HG03196 (cell line): ENCODE results near the gene LMNB1.
"Not testable (repeated sequence)": the region's sequence is repeated elsewhere in the genome, so short reads cannot be mapped to it uniquely, and the experiment has no call there.

ENCODE experiments used
- ATAC-seq: cut with Tn5 transposase; IDR thresholded peaks from one replicate; pipeline ENCODE4 v1.9.1; 2021; ENCODE audit not compliant: unreplicated experiment

LMNB1 gene

DNA sequence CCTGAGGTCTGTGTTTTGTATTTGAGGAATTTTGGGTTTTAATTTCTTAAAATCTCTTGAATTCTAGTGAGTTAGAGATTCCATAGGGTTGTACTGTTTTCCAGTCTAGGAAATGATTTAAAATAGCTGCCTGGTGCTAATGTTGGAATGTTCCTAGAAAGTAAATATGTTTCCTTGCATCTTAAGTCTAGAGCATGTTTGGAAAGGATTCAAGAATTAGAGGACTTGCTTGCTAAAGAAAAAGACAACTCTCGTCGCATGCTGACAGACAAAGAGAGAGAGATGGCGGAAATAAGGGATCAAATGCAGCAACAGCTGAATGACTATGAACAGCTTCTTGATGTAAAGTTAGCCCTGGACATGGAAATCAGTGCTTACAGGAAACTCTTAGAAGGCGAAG is 41.8 kb downstream of the LMNB1 start:
- ATAC-seq = no peak

DNA sequence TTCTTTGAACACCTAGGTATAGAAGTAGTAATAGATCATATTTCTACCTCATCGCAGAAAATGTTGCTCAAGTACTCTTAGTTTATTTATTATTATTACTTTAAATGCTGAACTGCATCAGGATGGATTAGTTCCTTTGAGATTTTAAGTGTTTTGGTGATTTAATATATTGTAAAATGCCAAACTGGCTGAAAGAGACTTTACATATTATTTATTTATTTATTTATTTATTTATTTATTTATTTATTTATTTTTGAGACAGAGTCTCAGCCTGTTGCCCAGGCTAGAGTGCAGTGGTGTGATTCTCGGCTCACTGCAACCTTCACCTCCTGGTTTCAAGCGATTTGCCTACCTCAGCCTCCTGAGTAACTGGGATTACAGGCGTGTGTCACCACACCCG is 42.3 kb downstream of the LMNB1 start:
- no peak for ATAC-seq

DNA sequence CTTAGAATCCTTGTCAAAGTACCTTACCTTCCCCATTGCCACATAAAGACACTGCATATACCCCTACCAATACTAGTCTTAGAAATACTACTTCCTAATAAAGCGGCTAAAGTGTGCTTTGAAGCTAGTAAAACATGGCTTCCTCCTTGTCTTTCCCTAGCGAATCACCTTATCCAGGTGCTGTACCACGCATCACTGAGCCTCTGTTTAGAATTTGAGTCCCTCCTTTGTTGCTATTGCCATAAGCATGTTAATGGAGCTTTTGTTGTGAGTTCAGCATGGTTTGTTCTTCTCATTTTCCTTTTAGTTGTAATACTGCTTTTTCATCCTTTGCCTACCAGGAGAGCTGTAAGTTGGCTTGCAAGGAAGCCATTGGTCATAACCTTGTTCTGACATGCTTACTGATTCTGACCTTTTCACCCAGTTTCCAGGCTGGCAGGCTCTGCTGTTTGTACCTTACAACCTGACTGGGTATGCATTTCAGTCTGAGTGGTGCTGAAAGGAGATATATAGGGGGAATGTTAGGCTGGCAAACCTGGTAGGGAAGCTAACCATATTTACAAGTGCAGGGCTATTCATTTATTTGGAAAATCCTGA is 49.8 kb downstream of the LMNB1 start:
- no peak for ATAC-seq

DNA sequence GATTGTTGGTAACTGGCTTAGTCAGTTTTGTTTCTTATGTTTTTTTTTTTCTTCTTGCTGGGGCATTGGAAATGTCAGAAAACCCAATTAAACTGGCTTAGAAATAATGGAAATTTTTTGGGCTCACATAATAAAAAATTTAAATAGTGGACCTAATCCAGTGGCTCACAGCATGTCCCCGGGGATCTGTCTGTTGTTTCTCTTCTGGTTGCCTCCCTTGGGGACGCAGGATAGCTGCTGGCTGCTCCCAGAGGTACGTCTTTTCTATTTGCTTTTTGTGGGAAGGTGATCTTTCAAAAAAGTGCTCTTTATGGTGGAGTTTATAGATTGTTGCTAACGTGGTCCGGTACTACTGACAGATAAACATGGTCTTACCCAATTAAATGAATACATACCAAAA is 52.2 kb downstream of the LMNB1 start:
- ATAC-seq = no peak

DNA sequence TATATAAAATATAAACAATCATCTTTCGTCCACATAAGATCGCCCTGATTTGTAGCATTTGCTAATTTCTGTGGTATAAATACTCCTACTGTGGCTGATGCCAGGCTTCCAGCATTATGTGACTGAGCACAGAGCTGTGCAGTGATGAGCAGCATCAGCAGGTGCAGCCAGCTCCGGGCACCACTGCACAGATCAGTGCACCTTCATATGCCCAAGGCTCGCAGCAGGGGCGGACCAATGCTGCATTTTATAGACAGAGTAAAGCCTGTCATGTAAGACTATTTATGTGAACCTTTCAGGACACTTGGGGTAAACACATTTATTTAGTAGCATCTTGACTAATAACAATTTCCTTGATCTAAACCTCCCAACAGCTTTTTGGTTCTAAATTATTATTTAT is 53.1 kb downstream of the LMNB1 start:
- no peak for ATAC-seq

DNA sequence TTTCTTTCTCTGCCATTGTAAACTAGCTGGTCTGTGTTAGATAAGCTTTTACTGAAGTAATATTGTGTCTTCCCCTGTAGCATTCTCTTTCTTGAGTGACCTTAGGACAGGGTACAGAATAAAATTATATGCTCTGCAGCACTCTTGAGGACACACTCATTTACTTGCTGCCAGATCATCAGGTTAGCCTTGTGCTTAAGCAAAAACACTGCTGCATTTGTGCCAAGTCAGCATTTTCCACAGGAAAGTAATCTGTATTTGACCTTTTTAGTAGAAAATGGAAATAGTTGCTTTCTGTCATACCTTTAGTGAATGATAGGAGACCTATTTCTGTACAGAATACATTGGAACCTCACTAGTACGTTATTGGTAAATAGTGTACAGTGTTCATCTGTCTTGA is 54.2 kb downstream of the LMNB1 start:
- ATAC-seq = no peak

DNA sequence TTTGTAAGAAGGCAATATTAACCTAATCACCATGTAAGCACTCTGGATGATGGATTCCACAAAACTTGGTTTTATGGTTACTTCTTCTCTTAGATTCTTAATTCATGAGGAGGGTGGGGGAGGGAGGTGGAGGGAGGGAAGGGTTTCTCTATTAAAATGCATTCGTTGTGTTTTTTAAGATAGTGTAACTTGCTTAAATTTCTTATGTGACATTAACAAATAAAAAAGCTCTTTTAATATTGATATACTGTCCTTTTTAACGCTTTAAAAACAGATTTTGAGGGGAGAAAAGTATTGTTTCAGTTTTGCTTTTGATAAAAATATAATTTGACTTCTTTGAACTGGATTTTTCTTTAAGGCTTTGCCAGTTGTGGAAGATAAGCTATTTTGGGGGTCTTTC is 59.8 kb downstream of the LMNB1 start:
- ATAC-seq = no peak

DNA sequence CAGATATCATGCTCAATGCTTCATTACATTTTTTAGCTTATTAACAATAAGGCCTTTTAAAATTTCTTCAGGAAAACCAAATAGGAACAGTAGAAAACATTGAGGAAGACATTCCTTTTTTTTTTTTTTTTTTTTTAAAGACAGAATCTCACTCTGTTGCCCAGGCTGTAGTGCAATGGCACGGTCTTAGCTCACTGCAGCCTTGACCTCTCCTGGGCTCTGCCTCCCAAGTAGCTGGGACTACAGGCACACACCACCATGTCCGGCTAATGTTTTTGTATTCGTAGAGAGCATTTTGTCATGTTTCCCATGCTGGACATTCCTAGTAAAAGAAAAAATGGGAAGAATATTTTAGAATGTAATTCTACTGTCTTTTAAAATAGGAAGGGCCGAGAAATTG is 60.3 kb downstream of the LMNB1 start:
- no peak for ATAC-seq

DNA sequence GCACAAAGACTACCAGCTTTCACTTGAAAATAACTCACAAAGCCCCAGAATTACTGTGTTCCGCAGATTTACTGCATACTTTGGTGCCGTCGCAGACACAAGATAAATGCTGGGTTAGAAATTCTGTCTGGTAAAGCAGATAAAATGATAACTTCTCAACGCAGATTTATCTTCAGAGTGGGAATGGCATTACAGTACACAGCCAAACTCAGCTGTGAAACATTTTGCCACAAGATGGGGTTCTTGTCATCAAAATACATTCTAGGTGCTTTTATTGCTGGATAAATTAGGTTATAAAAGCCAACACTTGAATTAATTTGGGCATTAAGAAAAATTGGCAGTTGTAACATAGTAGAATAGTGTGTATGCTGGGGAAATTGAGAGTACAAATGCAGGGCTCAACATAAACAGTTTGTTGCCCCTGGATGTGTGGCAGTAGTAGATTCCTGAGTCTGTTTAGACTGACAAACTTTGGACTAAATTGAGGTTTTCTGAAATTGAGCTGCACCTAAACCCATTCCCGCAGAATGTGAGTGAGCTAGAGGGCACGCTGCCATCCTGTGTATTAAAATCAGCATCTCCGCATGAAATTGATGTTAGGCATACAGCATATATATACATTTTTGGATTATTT is 61.1 kb downstream of the LMNB1 start:
- ATAC-seq = no peak

DNA sequence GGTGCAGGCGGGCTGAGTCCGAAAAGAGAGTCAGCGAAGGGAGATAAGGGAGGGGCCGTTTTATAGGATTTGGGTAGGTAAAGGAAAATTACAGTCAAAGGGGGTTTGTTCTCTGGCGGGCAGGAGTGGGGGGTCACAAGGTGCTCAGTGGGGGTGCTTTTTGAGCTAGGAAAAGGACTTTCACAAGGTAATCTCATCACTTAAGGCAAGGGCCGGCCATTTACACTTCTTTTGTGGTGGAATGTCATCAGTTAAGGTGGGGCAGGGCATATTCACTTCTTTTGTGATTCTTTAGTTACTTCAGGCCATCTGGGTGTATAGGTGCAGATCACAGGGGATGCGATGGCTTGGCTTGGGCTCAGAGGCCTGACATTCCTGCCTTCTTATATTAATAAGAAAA is 62.5 kb downstream of the LMNB1 start:
- ATAC-seq = not testable (repeated sequence)

DNA sequence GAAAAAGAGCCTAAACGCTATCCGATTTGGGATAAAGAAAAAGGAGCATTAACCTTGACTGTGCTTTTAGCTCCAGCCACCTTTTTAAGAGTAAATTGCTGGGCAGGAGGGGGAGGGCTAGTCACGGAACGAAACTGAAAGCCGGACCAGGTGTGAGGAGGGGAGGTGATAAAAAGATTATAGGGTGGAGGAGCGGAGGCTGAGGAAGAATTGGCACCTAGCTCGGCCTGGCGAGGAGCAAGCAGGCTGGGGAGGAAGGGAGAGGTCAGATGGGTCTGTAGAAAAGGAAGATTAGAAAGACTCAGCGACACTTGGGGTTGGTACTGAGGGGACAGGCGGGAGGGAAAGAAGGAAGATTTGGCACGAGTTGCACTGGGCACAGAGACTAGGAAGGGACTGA is 66.4 kb downstream of the LMNB1 start:
- ATAC-seq = not testable (repeated sequence)

DNA sequence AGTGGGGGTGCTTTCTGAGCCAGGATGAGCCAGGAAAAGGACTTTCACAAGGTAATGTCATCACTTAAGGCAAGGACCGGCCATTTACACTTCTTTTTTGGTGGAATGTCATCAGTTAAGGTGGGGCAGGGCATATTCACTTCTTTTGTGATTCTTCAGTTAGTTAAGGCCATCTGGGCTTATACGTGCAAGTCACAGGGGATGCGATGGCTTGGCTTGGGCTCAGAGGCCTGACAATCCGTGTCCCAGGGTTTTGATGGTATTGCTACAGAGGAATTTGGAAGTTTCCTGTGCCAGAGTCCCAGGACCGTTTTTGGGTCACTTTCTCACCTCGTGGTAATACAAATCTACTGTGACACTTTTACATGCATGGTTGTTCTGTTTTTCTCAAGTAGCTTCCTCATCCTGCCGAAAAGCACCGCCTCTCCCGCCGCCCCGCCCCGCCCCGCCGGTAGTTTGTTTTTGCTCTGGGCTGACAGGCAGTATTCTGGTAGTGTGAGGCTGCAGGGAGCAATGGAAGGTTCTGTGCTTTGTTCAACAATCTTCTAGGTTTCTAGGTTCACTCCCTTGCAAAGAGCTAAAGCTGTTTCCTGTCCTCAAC is 68.6 kb downstream of the LMNB1 start:
- ATAC-seq = peak; percentile 60

DNA sequence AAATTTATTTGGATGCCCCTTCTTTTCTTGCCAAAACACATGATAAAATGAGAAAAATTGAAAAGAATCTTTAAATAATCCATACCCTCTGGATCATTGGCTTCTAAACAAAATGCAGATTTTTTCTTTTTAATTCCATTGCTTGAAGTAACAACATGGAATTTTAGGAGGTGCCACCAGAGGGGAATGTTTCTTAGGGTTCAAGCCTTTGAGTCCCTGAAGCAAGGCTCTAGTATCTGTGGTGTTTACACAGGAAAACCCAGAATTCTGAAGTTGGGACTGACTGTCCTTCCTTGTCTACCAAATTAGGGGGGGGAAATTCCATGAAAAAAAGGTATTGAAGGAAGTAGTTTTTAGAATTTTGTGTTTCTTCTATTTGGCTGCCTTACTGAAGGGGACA is 69.4 kb downstream of the LMNB1 start:
- no peak for ATAC-seq

DNA sequence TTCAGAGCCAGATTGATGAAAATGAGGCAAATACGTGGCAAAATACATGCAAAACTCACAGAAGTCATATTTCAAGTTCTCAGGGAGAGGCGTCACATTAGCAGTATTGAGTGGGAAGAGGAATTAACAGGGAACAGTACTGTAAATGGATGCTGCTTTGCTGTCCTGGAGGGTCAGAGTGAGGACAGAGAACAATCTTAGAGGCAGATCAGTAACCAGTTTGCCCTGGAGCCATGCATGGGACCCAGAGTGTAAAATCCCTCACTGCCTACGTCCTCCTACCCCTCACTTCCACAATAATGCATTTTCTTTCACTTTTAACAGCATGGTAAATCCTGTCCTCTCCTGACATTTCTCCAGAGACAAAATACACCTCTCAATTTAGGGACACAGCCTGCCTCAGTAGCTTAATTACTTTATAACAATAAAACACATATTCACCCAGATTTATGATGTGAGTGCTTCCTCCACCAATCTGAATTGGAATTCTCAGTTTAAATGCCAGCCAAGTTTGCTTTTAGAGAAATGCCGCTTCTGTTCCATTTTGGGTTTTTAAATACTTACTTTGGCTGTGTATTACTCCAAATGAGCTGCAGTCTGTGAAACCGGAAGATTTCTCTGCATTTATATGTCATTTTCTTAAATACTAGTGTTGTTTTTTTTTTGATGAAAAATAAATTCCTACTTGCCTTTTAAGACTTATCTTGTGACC is 70.0 kb downstream of the LMNB1 start:
- ATAC-seq = no peak

DNA sequence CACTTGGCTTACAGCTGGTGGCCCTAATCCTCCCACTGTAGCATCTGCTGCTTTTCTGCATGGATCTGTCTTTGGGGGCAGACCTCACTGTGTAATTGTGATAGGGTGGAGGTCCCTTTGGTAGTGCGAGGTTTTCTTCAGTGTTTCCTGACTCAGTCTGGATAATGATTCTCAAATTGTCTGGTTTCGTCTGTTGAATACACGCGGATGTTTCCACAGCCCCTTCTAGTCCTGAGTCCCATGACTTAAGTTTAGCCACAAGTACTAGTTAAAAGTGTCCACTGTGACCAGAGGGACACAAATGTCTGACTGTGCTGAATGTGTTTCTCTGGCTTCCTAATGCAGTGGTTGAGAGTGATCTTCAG is 70.5 kb downstream of the LMNB1 start:
- ATAC-seq = no peak

DNA sequence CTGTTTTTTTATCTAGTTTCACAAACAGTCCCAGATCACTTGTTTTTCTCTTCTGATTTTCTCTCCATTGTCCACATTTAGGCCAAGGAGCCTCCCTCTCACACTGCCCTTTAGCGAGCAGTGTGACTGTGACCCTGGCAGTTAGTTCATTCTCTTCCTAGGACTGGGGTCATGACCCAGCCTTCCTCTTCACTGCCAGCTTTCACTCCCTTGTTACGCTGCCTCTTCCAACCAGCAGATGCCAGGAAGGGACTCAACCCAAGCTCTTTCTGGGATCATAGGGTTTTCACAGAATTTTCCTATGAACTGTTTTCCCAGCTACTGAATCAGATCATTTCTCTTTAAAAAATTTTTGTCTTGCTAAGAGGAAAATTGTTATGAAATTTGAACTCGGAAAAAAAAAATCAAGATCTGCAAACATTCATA is 70.9 kb downstream of the LMNB1 start:
- ATAC-seq = no peak

DNA sequence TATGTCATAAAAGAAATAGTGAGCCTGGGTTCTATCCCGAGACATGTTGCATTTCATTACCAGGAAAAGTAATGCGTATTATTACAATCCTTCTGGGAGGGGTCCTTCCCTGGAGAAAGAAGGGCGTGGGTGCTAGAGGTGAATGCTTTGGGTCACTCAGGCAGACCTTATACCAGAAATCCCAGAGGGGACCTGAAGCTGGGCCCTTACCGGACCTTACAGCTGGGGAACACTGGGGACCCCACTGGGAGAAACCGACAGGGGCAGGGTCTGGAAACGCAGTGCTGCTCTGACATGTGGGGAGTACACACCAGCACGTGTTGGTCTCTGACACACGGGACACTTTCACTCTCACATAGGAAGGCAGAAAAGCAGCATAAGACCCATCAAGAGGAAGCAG is 71.3 kb downstream of the LMNB1 start:
- no peak for ATAC-seq

DNA sequence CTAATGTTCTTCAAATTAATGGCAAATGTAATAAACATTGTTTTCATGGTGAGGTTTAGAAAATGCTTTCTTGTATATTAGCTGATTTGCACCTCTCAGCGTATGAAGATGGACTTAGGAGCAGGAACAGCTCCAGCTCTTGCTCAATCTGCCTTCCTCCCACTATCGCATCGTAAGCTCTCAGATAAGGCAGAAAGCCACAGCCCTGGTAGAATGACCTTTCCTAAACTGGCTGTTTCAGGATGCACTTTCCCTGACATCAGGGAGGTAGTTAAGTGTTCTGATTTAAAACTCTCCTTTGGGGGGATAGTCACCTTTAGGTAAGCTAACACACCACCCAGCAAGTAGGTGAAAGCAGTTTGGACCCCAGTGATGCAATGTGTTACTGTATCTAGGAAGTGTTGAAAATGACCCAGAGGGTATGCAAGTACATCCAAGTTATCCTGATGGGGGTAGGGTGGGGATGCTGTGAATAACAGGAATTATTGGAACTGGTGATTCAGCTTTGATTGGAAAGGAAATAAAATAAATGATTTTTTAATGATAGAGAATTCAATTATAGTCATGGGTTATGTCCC is 72.3 kb downstream of the LMNB1 start:
- no peak for ATAC-seq

DNA sequence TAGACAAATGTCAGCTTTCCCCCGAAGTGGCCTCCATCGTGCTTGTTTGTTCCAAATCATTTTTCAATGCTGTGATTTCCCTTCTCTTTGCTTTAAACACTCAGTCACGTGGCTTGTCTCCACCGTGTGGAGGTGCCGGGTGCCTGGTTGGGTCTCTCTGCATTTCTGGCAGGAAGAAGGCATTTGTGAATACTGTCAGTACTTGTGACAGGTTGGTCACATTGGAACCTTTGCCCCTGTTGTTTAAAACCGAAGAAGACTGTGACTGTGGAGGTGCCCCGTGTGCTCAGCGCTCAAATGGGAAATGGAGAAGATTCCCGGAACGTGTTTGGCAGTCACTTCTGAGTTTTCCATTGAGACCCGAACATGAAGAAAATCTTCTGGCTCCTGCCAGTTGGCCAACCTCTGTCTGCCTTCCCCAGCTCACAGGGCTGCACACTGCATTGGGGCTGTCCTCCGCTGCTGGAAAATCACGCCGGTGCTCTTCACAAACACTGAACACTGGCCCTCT is 74.6 kb downstream of the LMNB1 start:
- no peak for ATAC-seq

DNA sequence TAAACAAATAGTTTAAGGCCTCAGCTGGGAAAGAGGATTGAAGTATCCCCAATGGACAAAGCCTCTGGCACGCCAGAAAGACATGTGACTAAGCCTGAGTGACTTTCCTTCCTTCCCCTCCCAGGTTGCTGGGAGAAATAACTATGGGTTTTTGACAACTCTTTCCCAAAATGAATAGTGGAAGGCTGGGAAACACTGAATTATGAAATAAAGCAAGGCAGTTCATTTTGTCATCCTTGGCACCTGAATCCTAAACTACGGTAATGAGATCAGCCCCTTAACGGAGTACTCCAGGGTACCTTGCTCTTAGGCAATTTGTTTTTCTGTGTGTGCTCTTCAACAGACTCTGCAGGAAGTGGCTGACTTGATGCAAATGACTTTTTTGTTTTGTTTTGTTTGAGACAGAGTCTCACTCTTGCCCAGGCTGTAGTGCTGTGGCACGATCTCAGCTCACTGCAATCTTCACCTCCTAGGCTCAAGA is 75.2 kb downstream of the LMNB1 start:
- peak; percentile 58 for ATAC-seq

DNA sequence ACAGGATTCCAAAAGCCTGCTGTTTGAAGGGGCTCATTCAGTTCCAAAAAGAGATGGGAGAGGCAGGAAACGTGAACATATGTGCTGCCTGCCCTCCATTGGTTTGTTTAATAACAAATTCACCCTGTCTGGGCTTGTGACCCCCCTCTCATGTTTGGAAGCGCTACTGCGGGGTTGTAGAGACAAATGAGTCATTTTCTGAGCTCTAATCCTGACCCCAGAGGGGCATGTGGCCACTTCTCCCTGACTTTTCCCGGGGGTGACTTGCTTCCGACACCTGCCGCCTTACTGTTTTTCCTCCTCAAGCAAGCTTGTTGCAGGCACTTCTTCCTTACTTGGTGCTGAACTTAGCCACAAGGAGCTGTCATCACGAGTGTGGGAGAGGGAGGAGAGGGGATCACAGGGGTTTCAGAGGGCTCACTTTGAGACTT is 75.9 kb downstream of the LMNB1 start:
- no peak for ATAC-seq
